ENCODE results near the gene RMI2. TPM values are rescaled to one million over a fixed set of nuclear protein-coding genes. Genes with fewer than 3 reads are reported as not detected.

Gene RMI2
- total RNA-seq, 2 donors from 2014 or later, result 0.67 to 1.4 TPM

Small RNA genes lying within 50 kb of the gene (microRNA-seq; reads per million reads assigned to microRNA genes)
- 0 reads per million in 2 donors for gene MIR548H2 (ENCODE audit: borderline microRNAs expressed in 2 of 2)

Other genes with a start within 250 kb of the RMI2 start
- gene SOCS1, start 89.3 kb upstream of the RMI2 start, total RNA-seq, result 1 to 10 TPM; 7.5 to 7.7 TPM
- not detected for gene TNP2, start 76.1 kb upstream of the RMI2 start, total RNA-seq
- gene PRM3, start 71.8 kb upstream of the RMI2 start, total RNA-seq, result not detected
- not detected for gene PRM2, start 69.0 kb upstream of the RMI2 start, total RNA-seq
- not detected for gene PRM1, start 64.1 kb upstream of the RMI2 start, total RNA-seq
- 10 to 100 TPM; 70.0 to 76.4 TPM for gene LITAF, start 241.5 kb downstream of the RMI2 start, total RNA-seq

All from posterior vena cava (tissue), 2 donors.